GM06990 (cell line): ENCODE results near the gene ZNF223.

Source experiments
- DNase-seq: peaks from one replicate; pipeline ENCODE4 v3.0.0-alpha.2; 2011; ENCODE audit not compliant: insufficient read length; ENCODE audit errors: extremely low read depth
- H3K27me3 ChIP-seq: replicated peaks from 2 replicates; pipeline ENCODE4 v1.6.0; 2011; ENCODE audit warnings: low read length; ENCODE audit not compliant: control insufficient read depth, insufficient read depth
- H3K36me3 ChIP-seq: 2 replicates; pipeline ENCODE4 v1.5.1; 2011; ENCODE audit warnings: low read length; ENCODE audit not compliant: control insufficient read depth, insufficient read depth
- H3K4me3 ChIP-seq: replicated peaks from 2 replicates; pipeline ENCODE4 v1.5.1; 2011; ENCODE audit warnings: low read depth, mild to moderate bottlenecking, control low read depth, low read length
- CTCF ChIP-seq: IDR thresholded peaks from 2 replicates; pipeline ENCODE4 v1.5.1; 2011; ENCODE audit warnings: low read length, control low read depth, mild to moderate bottlenecking, inconsistent platforms; ENCODE audit not compliant: insufficient read depth, poor library complexity, severe bottlenecking

ZNF223 gene

GRCh38 chr19:44059229-44059628 lies 7.4 kb downstream of the ZNF223 start:
- no peak for TF ChIP-seq CTCF
- no peaks in the 10 kb centered on the region for H3K36me3 ChIP-seq
- no peak for DNase-seq
- no peaks in the 10 kb centered on the region for H3K27me3 ChIP-seq
- H3K4me3 ChIP-seq = no peak overlapping the region

GRCh38 chr19:44061038-44061437 lies 9.2 kb downstream of the ZNF223 start:
- Histone ChIP-seq H3K36me3 (no peaks in the 10 kb centered on the region), H3K27me3 (no peaks in the 10 kb centered on the region), H3K4me3 (no peak overlapping the region)
- TF ChIP-seq CTCF = no peak
- DNase-seq = no peak

GRCh38 chr19:44066305-44066704 lies 14.5 kb downstream of the ZNF223 start:
- H3K36me3 ChIP-seq = no peaks in the 10 kb centered on the region
- no peak for DNase-seq
- TF ChIP-seq CTCF = no peak
- no peak overlapping the region for H3K4me3 ChIP-seq
- H3K27me3 ChIP-seq = no peaks in the 10 kb centered on the region

GRCh38 chr19:44069415-44069814 lies 17.6 kb downstream of the ZNF223 start:
- H3K4me3 ChIP-seq = no peak overlapping the region
- no peaks in the 10 kb centered on the region for H3K27me3 ChIP-seq
- no peak for TF ChIP-seq CTCF
- DNase-seq = no peak
- H3K36me3 ChIP-seq = no peaks in the 10 kb centered on the region

GRCh38 chr19:44071824-44072542 lies 20.1 kb downstream of the ZNF223 start, which contains the start of gene ZNF284:
ZNF284 (plus strand) TSS chr19:44072159; CDS start chr19:44076390, 4,231 bp downstream.
- H3K36me3 ChIP-seq = no peaks in the 10 kb centered on the region
- DNase-seq = peak; percentile 83

More at GRCh38 chr19:44071824-44072542, 20.1 kb downstream of the ZNF223 start, which contains the start of gene ZNF284:
- no peak for TF ChIP-seq CTCF
- no peaks in the 10 kb centered on the region for H3K27me3 ChIP-seq
- peak within 1 kb of the TSS; percentile 62 for H3K4me3 ChIP-seq
